ENCODE results near the gene SERHL2.
"Not testable (repeated sequence)": the region's sequence is repeated elsewhere in the genome, so short reads cannot be mapped to it uniquely, and the experiment has no call there.

The SERHL2 gene

DNA sequence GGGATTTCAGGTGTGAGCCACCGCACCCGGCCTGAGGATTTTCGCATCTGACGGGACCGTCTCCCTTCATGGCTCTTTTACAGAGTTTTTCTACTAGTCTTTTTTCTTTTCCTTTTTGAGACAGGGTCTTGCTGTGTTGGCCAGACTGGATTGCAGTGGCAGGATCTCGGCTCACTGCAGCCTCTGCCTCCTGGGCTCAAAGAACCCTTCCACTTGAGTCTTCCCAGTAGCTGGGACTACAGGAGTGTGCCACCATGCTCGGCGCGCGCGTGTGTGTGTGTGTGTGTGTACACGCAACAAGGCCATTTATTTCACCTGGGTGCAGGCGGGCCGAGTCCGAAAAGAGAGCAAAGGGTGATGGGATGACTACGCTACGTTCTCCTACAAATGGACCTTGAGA lies 10.9 kb downstream of the SERHL2 start:
- peaks cover 0 to 29% (median 7%) of the 10 kb centered on the region in 11 experiments; a peak in 8 of 22 replicates for H4K20me1 ChIP-seq
- H3K4me1 ChIP-seq: peaks cover 16 to 40% (median 25%) of the 10 kb centered on the region in 10 experiments
- H3K36me3 ChIP-seq: peaks cover 0 to 36% (median 14%) of the 10 kb centered on the region in 11 experiments; a peak in 14 of 22 replicates
- peaks cover 0 to 16% (median 0%) of the 10 kb centered on the region in 11 experiments; a peak in 7 of 22 replicates for H3K9me3 ChIP-seq (replicated peaks in 1 of 11)
- H3K4me2 ChIP-seq: no peak overlapping the region
- no peak overlapping the region for H3K27ac ChIP-seq
- no peak overlapping the region for H3K4me3 ChIP-seq
- H3K27me3 ChIP-seq: no peaks in the 10 kb centered on the region
- H3K9ac ChIP-seq: no peak overlapping the region
- no peak for TF ChIP-seq Cebpa-rat (IDR thresholded peaks at IDR 0.05)

DNA sequence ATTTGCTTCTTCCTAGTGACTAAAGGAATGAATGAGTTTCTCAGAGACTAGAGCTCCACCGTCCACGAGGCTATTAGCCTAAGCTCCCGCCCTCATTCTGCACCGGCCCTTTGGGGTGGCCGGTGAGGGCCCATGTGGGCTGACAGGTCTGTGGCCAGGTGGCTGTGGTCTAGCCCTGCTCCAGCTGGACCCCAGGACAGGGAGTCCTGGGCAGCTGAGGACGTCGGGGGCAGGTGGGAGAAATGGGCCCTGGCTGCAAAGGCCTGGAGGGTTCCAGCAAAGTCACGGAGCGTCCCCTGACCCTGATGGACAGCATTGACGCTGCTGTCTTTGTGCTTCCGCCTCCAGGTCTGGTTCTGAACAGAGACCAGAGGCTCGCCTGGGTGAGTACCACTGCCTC lies 12.2 kb downstream of the SERHL2 start:
- Histone ChIP-seq H3K9me3 (replicated peaks in 1 of 11) (peaks cover 0 to 16% (median 0%) of the 10 kb centered on the region in 11 experiments; a peak in 7 of 22 replicates), H3K4me1 (peaks cover 16 to 30% (median 24%) of the 10 kb centered on the region in 10 experiments), H3K27me3 (no peaks in the 10 kb centered on the region), H4K20me1 (peaks cover 0 to 35% (median 5%) of the 10 kb centered on the region in 11 experiments; a peak in 9 of 22 replicates), H3K4me2 (no peak overlapping the region), H3K36me3 (peaks cover 0 to 49% (median 27%) of the 10 kb centered on the region in 11 experiments; a peak in 15 of 22 replicates), H3K4me3 (no peak overlapping the region), H3K9ac (no peak overlapping the region), H3K27ac (no peak overlapping the region)
- no peak for TF ChIP-seq Cebpa-rat (IDR thresholded peaks at IDR 0.05)

DNA sequence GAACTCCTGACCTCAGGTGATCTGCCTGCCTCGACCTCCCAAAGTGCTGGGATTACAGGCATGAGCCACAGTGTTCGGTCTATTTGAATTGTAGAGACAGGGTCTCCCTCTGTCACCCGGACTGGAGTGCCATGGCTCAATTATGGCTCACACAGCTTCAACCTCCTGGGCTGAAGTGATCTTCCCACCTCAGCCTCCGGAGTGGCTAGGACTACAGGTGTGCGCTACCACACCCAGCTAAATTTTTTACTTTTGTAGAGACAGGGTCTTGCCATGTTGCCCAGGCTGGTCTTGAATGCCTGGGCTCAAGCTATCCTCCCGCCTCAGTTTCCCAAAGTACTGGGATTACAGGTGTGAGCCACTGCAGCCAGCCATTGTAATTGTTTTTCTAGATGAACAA lies 14.2 kb downstream of the SERHL2 start:
- peaks cover 7 to 67% (median 45%) of the 10 kb centered on the region in 11 experiments; a peak in 21 of 22 replicates for H3K36me3 ChIP-seq
- H3K4me2 ChIP-seq, H3K27me3 ChIP-seq, H3K9ac ChIP-seq, H3K27ac ChIP-seq, H3K4me3 ChIP-seq: not testable (repeated sequence)
- peaks cover 0 to 34% (median 11%) of the 10 kb centered on the region in 11 experiments; a peak in 14 of 22 replicates for H4K20me1 ChIP-seq
- H3K9me3 ChIP-seq (replicated peaks in 1 of 11): peaks cover 0 to 16% (median 0%) of the 10 kb centered on the region in 11 experiments; a peak in 7 of 22 replicates
- peaks cover 2 to 10% (median 8%) of the 10 kb centered on the region in 10 experiments; a peak in 19 of 20 replicates for H3K4me1 ChIP-seq

DNA sequence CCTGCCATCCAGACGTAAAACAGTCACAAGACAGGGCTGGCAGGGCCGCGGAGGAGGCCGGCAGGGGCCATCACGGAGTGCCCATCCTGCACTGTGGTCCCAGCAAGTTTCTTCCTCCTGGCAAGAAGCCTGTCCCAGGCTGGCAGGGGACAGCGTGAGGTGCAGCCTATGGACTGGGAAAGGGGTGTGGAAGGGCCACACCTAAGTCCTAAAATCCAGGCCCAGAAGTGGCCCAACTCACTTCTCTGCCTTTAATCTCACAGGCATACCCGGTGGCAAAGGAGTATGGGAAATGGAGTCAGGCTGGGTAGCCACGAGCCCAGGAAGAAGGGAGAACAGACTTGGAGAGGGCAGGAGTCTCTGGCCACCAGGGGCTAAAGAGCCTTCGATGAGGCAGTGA lies 16.8 kb downstream of the SERHL2 start:
- H3K9me3 ChIP-seq (replicated peaks in 1 of 11); H3K27me3 ChIP-seq; H3K4me3 ChIP-seq; H3K9ac ChIP-seq; H3K4me2 ChIP-seq; H3K27ac ChIP-seq; H3K4me1 ChIP-seq: not testable (repeated sequence)
- Histone ChIP-seq H4K20me1 (peaks cover 0 to 54% (median 24%) of the 10 kb centered on the region in 11 experiments; a peak in 16 of 22 replicates), H3K36me3 (peaks cover 18 to 74% (median 60%) of the 10 kb centered on the region in 11 experiments; a peak in 21 of 22 replicates)

DNA sequence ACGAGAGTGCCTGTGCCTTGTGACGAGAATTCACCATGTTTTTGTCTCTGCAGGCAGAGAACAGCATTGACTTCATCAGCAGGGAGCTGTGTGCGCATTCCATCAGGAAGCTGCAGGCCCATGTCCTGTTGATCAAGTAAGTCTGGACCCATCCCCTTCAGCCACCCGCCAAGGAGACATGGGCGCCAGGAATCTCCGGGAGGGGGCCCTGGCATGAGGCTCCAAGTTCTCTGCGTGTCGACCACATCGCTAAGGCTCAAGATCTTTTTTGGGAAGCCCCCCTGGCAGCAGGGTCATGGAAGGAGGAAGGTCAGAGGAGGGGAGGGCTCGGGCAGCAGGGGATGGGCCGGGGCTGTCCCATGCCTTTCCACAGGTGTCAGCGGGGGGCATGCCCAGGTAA lies 17.3 kb downstream of the SERHL2 start:
- peaks cover 18 to 73% (median 60%) of the 10 kb centered on the region in 11 experiments; a peak in 21 of 22 replicates for H3K36me3 ChIP-seq
- H3K9me3 ChIP-seq (replicated peaks in 1 of 11); H3K4me2 ChIP-seq; H3K4me3 ChIP-seq; H3K4me1 ChIP-seq; H3K27me3 ChIP-seq; H3K9ac ChIP-seq; H3K27ac ChIP-seq: not testable (repeated sequence)
- H4K20me1 ChIP-seq: peaks cover 0 to 59% (median 26%) of the 10 kb centered on the region in 11 experiments; a peak in 16 of 22 replicates

DNA sequence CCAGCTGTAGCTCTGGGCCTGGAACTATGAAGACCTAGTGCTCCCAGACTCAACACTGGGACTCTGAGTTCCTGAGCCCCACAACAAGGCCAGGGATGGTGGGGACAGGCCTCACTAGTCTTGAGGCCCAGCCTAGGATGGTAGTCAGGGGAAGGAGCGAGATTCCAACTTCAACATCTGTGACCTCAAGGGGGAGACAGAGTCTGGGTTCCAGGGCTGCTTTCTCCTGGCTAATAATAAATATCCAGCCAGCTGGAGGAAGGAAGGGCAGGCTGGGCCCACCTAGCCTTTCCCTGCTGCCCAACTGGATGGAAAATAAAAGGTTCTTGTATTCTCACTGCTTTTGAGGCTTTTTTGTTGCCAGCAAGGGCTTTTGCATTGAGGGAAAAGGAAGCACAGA lies 20.3 kb downstream of the SERHL2 start:
- H3K4me3 ChIP-seq; H3K4me1 ChIP-seq; H3K9me3 ChIP-seq (replicated peaks in 1 of 11); H3K9ac ChIP-seq; H3K27me3 ChIP-seq; H3K27ac ChIP-seq; H3K4me2 ChIP-seq: not testable (repeated sequence)
- Histone ChIP-seq H3K36me3 (peaks cover 38 to 88% (median 77%) of the 10 kb centered on the region in 11 experiments), H4K20me1 (peaks cover 0 to 85% (median 43%) of the 10 kb centered on the region in 11 experiments; a peak in 17 of 22 replicates)

DNA sequence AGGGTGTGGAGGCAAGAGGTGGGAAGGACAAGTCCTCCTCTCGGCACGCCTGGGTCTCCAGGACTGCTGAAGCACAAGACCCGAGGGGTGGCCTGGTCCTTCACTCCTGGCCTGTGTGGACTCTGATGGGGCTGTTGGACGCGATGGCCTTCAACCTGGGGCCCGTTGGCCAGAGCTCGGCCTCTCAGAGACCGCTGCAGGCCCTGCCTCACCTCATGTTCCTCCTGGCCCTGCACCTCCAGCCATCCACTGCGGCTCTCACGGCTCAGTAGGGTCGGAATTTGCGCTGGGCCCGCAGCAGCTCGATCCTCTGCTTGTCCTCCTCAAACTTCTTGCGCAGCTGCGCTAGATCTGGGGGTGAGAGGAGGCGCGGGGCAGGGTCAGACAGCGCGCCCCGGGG lies 20.7 kb downstream of the SERHL2 start:
- not testable (repeated sequence) for H3K4me2 ChIP-seq; H3K4me1 ChIP-seq; H3K9ac ChIP-seq; H3K9me3 ChIP-seq (replicated peaks in 1 of 11); H3K4me3 ChIP-seq; H3K27ac ChIP-seq; H3K27me3 ChIP-seq
- H4K20me1 ChIP-seq: peaks cover 0 to 87% (median 43%) of the 10 kb centered on the region in 11 experiments; a peak in 17 of 22 replicates
- H3K36me3 ChIP-seq: peaks cover 38 to 92% (median 79%) of the 10 kb centered on the region in 11 experiments

DNA sequence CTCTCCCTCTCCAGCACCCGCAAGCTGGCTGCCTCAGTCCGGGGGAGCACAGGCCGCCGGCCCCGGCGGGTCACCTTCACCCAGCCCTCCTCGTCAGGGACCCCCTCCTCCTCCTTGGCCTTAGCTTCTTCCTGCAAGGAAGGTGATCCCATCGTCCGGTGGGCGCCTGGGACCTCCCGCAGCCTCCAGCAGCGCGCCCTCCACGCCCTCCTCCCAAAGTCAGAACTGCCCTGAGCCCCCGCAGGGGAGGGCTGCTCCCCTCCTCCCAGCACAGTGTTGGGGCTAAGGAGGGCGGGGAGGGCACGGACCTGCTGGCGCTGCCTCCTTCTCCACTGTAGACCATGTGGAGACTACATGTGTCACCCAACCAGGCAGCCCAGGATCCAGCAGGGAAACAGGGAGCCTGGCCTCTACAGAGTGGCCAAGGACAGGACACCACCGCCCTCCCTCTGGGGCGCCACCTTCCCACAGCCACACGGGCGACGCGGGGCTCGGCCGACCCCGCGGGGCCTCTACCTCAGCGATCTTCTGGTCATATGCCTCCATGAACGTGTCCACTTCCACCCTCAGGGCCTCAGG lies 22.3 kb downstream of the SERHL2 start:
- H3K4me1 ChIP-seq: peaks cover 0 to 11% (median 6%) of the 10 kb centered on the region in 10 experiments; a peak in 12 of 20 replicates
- H3K9ac ChIP-seq: not testable (repeated sequence)
- H3K36me3 ChIP-seq: peaks cover 38 to 85% (median 71%) of the 10 kb centered on the region in 11 experiments

DNA sequence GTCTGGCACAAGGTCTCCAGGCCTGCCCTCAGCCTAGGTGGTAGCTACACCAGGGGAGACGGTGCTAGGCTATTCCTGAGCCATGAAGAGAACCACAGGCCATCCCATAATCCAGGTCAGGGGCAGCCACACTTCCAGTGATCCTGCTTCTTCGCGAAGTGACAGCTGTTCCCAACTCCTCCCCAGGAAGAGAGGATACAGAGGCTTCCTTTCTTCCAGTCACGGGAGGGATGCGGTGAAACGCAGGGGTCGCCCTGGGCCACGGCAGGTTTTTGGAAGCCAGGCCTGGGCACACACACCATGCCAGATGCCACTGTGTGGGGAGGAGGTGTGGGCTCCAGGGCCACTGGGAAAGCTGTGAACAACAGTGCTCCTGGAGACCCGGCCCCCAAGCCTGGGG lies 23.4 kb downstream of the SERHL2 start:
- H3K36me3 ChIP-seq: peaks cover 38 to 75% (median 62%) of the 10 kb centered on the region in 11 experiments
- H3K27ac ChIP-seq: not testable (repeated sequence)

More for the DNA sequence above, 22.3 kb downstream of the SERHL2 start:
- H3K27ac ChIP-seq; H3K4me3 ChIP-seq; H3K4me2 ChIP-seq; H3K9me3 ChIP-seq (replicated peaks in 1 of 11); H3K27me3 ChIP-seq: not testable (repeated sequence)
- H4K20me1 ChIP-seq: peaks cover 0 to 78% (median 47%) of the 10 kb centered on the region in 11 experiments; a peak in 17 of 22 replicates

More for the DNA sequence above, 23.4 kb downstream of the SERHL2 start:
- Histone ChIP-seq H3K4me1 (peaks cover 2 to 13% (median 8%) of the 10 kb centered on the region in 10 experiments; a peak in 19 of 20 replicates), H4K20me1 (peaks cover 0 to 70% (median 45%) of the 10 kb centered on the region in 11 experiments; a peak in 17 of 22 replicates)
- not testable (repeated sequence) for H3K27me3 ChIP-seq; H3K4me3 ChIP-seq; H3K9ac ChIP-seq; H3K4me2 ChIP-seq; H3K9me3 ChIP-seq (replicated peaks in 1 of 11)
